Activated naive CD4-positive, alpha-beta T cell treated with anti-CD3 and anti-CD28 coated beads, Interleukin-2, amount 50 U/mL, for 72 hours (primary cell): ENCODE results near the gene ARAP3. TPM values are rescaled to one million over a fixed set of nuclear protein-coding genes. Genes with fewer than 3 reads are reported as not detected.
A peak's percentile ranks its signal among the peaks of the same experiment; 100 is the strongest.

Experiments
- ATAC-seq, 2 donors: fragments of 150-1000 bp; cut with Tn5 transposase; 2 replicates each; pipeline ENCODE4 v1.10.0; 2021; ENCODE audit warnings: mild to moderate bottlenecking in 2 of 2, moderate library complexity in 2 of 2
- DNase-seq, 2 donors: peaks; one replicate each; pipeline ENCODE4 v3.0.0; 2021 to 2022; ENCODE audit warnings: low spot score in 2 of 2
- H3K27ac Mint-ChIP-seq, 2 donors: one replicate each; pipeline ENCODE4 v1.8.0; 2022; ENCODE audit warnings: mild to moderate bottlenecking in 2 of 2, mixed read lengths in 2 of 2
- H3K36me3 Mint-ChIP-seq, 2 donors: one replicate each; pipeline ENCODE4 v1.8.0; 2022; ENCODE audit warnings: mixed read lengths in 2 of 2
- H3K9me3 Mint-ChIP-seq, 2 donors: one replicate each; pipeline ENCODE4 v1.8.0; 2022; ENCODE audit warnings: mixed read lengths in 2 of 2
- total RNA-seq, 2 donors: library from RNA; stranded (reverse); gene quantifications; one replicate each; pipeline ENCODE4 v1.2.3, GENCODE V29; 2022

ARAP3 gene
- total RNA-seq, 2 donors from 2014 or later, result 2.7 to 8.3 TPM

- no peak for DNase-seq
- no peak for ATAC-seq
- no peaks in the 10 kb centered on the region for H3K36me3 Mint-ChIP-seq
- no peaks in the 10 kb centered on the region for H3K9me3 Mint-ChIP-seq
- peak overlapping the region; percentile 75 to 79 for H3K27ac Mint-ChIP-seq
Observed at GRCh38 chr5:141681295-141681694, 735 bp downstream of the ARAP3 start.

GRCh38 chr5:141680751-141681201, 1.3 kb downstream of the ARAP3 start:
- Mint-ChIP-seq H3K9me3 (no peaks in the 10 kb centered on the region), H3K36me3 (no peaks in the 10 kb centered on the region), H3K27ac (peak overlapping the region in 1 of 2 donors; percentile 79)
- ATAC-seq, result no peak
- no peak for DNase-seq

- H3K36me3 Mint-ChIP-seq, result no peaks in the 10 kb centered on the region
- ATAC-seq, result no peak
- no peaks in the 10 kb centered on the region for H3K9me3 Mint-ChIP-seq
Observed at GRCh38 chr5:141680178-141680577, 1.9 kb downstream of the ARAP3 start.

GRCh38 chr5:141677415-141677814, 4.6 kb downstream of the ARAP3 start:
- H3K27ac Mint-ChIP-seq, result no peak overlapping the region
- DNase-seq (no peak), ATAC-seq (no peak)
- H3K36me3 Mint-ChIP-seq, result no peaks in the 10 kb centered on the region
- no peaks in the 10 kb centered on the region for H3K9me3 Mint-ChIP-seq

More at GRCh38 chr5:141680178-141680577, 1.9 kb downstream of the ARAP3 start:
- H3K27ac Mint-ChIP-seq, result no peak overlapping the region
- no peak for DNase-seq

- H3K9me3 Mint-ChIP-seq, result no peaks in the 10 kb centered on the region
- H3K36me3 Mint-ChIP-seq, result no peaks in the 10 kb centered on the region
- DNase-seq, result no peak
- no peak for ATAC-seq
- H3K27ac Mint-ChIP-seq, result no peak overlapping the region
Observed at GRCh38 chr5:141675672-141676071, 6.4 kb downstream of the ARAP3 start.

- Mint-ChIP-seq H3K36me3 (no peaks in the 10 kb centered on the region), H3K9me3 (no peaks in the 10 kb centered on the region), H3K27ac (no peak overlapping the region)
- DNase-seq (no peak), ATAC-seq (no peak)
Observed at GRCh38 chr5:141674747-141675146, 7.3 kb downstream of the ARAP3 start.

- H3K36me3 Mint-ChIP-seq, result no peaks in the 10 kb centered on the region
- DNase-seq, result no peak
- no peak for ATAC-seq
- no peaks in the 10 kb centered on the region for H3K9me3 Mint-ChIP-seq
- H3K27ac Mint-ChIP-seq, result no peak overlapping the region
Observed at GRCh38 chr5:141672841-141673813, 8.9 kb downstream of the ARAP3 start.

GRCh38 chr5:141672071-141672840, 9.8 kb downstream of the ARAP3 start:
- DNase-seq (no peak), ATAC-seq (no peak)
- H3K27ac Mint-ChIP-seq, result no peak overlapping the region
- no peaks in the 10 kb centered on the region for H3K9me3 Mint-ChIP-seq
- H3K36me3 Mint-ChIP-seq, result no peaks in the 10 kb centered on the region

- ATAC-seq (no peak), DNase-seq (no peak)
- H3K9me3 Mint-ChIP-seq, result no peaks in the 10 kb centered on the region
- peak overlapping the region; percentile 18 to 52 for H3K27ac Mint-ChIP-seq
- no peaks in the 10 kb centered on the region for H3K36me3 Mint-ChIP-seq
Observed at GRCh38 chr5:141669520-141669919, 12.5 kb downstream of the ARAP3 start.

- no peaks in the 10 kb centered on the region for H3K9me3 Mint-ChIP-seq
- ATAC-seq (no peak), DNase-seq (no peak)
- peak overlapping the region in 1 of 2 donors; percentile 18 for H3K27ac Mint-ChIP-seq
- no peaks in the 10 kb centered on the region for H3K36me3 Mint-ChIP-seq
Observed at GRCh38 chr5:141668601-141669265, 13.3 kb downstream of the ARAP3 start.

- ATAC-seq, result no peak
- no peaks in the 10 kb centered on the region for H3K36me3 Mint-ChIP-seq
- no peak for DNase-seq
- H3K9me3 Mint-ChIP-seq, result no peaks in the 10 kb centered on the region
- H3K27ac Mint-ChIP-seq, result no peak overlapping the region
Observed at GRCh38 chr5:141665995-141666940, 15.8 kb downstream of the ARAP3 start.

GRCh38 chr5:141664733-141665461, 17.1 kb downstream of the ARAP3 start:
- peak; percentile 76 to 77 for DNase-seq
- ATAC-seq, result peak; percentile 93 to 98
- Mint-ChIP-seq H3K9me3 (no peaks in the 10 kb centered on the region), H3K36me3 (no peaks in the 10 kb centered on the region), H3K27ac (no peak overlapping the region)

GRCh38 chr5:141663506-141663905, 18.5 kb downstream of the ARAP3 start:
- no peaks in the 10 kb centered on the region for H3K9me3 Mint-ChIP-seq
- H3K36me3 Mint-ChIP-seq, result no peaks in the 10 kb centered on the region
- H3K27ac Mint-ChIP-seq, result no peak overlapping the region
- DNase-seq (no peak), ATAC-seq (no peak)

- H3K36me3 Mint-ChIP-seq, result no peaks in the 10 kb centered on the region
- no peak for DNase-seq
- H3K27ac Mint-ChIP-seq, result no peak overlapping the region
- no peak for ATAC-seq
- H3K9me3 Mint-ChIP-seq, result no peaks in the 10 kb centered on the region
Observed at GRCh38 chr5:141662028-141662427, 20.0 kb downstream of the ARAP3 start.

GRCh38 chr5:141657937-141658545, 24.0 kb downstream of the ARAP3 start:
- DNase-seq (no peak), ATAC-seq (peak; percentile 48 to 86)
- Mint-ChIP-seq H3K27ac (no peak overlapping the region), H3K36me3 (no peaks in the 10 kb centered on the region), H3K9me3 (no peaks in the 10 kb centered on the region)
